Right atrium auricular region (tissue), 2 donors: ENCODE data around the gene CDH16. TPM values are rescaled to one million over a fixed set of nuclear protein-coding genes. Genes with fewer than 3 reads are reported as not detected.

Experiments
- DNase-seq: peaks from one replicate; pipeline ENCODE4 v3.0.0-alpha.2; 2019; ENCODE audit warnings: low spot score
- H3K27ac ChIP-seq, 2 donors: fragments of 200-600 bp; sonication (generic); 1 replicate in 1 of 2; 2 replicates in 1 of 2; pipeline ENCODE4 v1.5.1; 2016 to 2019
- H3K27me3 ChIP-seq, 2 donors: fragments of 200-600 bp; sonication (generic); one replicate each; pipeline versions ENCODE4 v1.5.1 to v1.6.0; 2017 to 2019
- H3K36me3 ChIP-seq: fragments of 200-600 bp; sonication (generic); one replicate; pipeline ENCODE4 v1.5.1; 2016
- H3K4me1 ChIP-seq, 2 donors: fragments of 200-600 bp; sonication (generic); one replicate each; pipeline versions ENCODE4 v1.5.1 to v1.6.0; 2017 to 2019
- H3K4me3 ChIP-seq, 2 donors: fragments of 200-600 bp; sonication (generic); 1 replicate in 1 of 2; 2 replicates in 1 of 2; pipeline ENCODE4 v1.5.1; 2017 to 2019; ENCODE audit warnings: mild to moderate bottlenecking in 1 of 2, moderate library complexity in 1 of 2
- H3K9me3 ChIP-seq, 2 donors: fragments of 200-600 bp; sonication (generic); one replicate each; pipeline ENCODE4 v1.5.1; 2019
- CTCF ChIP-seq, 2 donors: fragments of 200-600 bp; sonication (generic); IDR thresholded peaks; one replicate each; pipeline ENCODE4 v1.5.1; 2019; ENCODE audit warnings: antibody characterized with exemption in 2 of 2
- total RNA-seq, 2 donors: library from RNA; depleted of rRNA; stranded (reverse); fragments of >200 nt; gene quantifications; one replicate each; pipeline ENCODE4 v1.1.0, GENCODE V29; 2016

Gene CDH16
- total RNA-seq, 2 donors from 2014 or later: 0.79 to 1.4 TPM

- H3K4me3 ChIP-seq: peak overlapping the region; percentile 60 to 78
- H3K27ac ChIP-seq: peak overlapping the region; percentile 87 to 98
- peak in 1 of 2 donors; percentile 45 for TF ChIP-seq CTCF (IDR thresholded peaks at IDR 0.05)
- H3K4me1 ChIP-seq: peaks cover 0 to 53% of the 10 kb centered on the region in 2 donors
- H3K9me3 ChIP-seq: no peaks in the 10 kb centered on the region
- no peaks in the 10 kb centered on the region for H3K27me3 ChIP-seq
- peaks cover 14% of the 10 kb centered on the region for H3K36me3 ChIP-seq
- DNase-seq: no peak
Observed at GRCh38 chr16:66924527-66925321, 6.0 kb upstream of the CDH16 start.

GRCh38 chr16:66923866-66924265, 5.2 kb upstream of the CDH16 start:
- H3K4me1 ChIP-seq: peaks cover 0 to 59% of the 10 kb centered on the region in 2 donors
- H3K27ac ChIP-seq: peak overlapping the region; percentile 87 to 98
- no peak for TF ChIP-seq CTCF (IDR thresholded peaks at IDR 0.05)
- H3K4me3 ChIP-seq: peak overlapping the region; percentile 60 to 78
- H3K27me3 ChIP-seq: no peaks in the 10 kb centered on the region
- no peak for DNase-seq
- H3K9me3 ChIP-seq: no peaks in the 10 kb centered on the region
- H3K36me3 ChIP-seq: peaks cover 14% of the 10 kb centered on the region

- H3K27ac ChIP-seq: peak overlapping the region; percentile 87 to 98
- peaks cover 0 to 57% of the 10 kb centered on the region in 2 donors for H3K4me1 ChIP-seq
- no peaks in the 10 kb centered on the region for H3K9me3 ChIP-seq
- no peak for TF ChIP-seq CTCF (IDR thresholded peaks at IDR 0.05)
- H3K4me3 ChIP-seq: peak overlapping the region; percentile 60 to 78
- DNase-seq: no peak
- no peaks in the 10 kb centered on the region for H3K27me3 ChIP-seq
- peaks cover 14% of the 10 kb centered on the region for H3K36me3 ChIP-seq
Observed at GRCh38 chr16:66923247-66923731, 4.6 kb upstream of the CDH16 start.

GRCh38 chr16:66921729-66922450, 3.2 kb upstream of the CDH16 start:
- no peak for DNase-seq
- peaks cover 14% of the 10 kb centered on the region for H3K36me3 ChIP-seq
- no peaks in the 10 kb centered on the region for H3K9me3 ChIP-seq
- no peaks in the 10 kb centered on the region for H3K27me3 ChIP-seq
- peak overlapping the region in 1 of 2 donors; percentile 60 for H3K4me3 ChIP-seq
- peaks cover 0 to 43% of the 10 kb centered on the region in 2 donors for H3K4me1 ChIP-seq
- TF ChIP-seq CTCF (IDR thresholded peaks at IDR 0.05): no peak
- H3K27ac ChIP-seq: peak overlapping the region; percentile 87 to 98

- no peak for DNase-seq
- H3K27ac ChIP-seq: peak overlapping the region; percentile 87 to 98
- peaks cover 0 to 35% of the 10 kb centered on the region in 2 donors for H3K4me1 ChIP-seq
- peak overlapping the region in 1 of 2 donors; percentile 60 for H3K4me3 ChIP-seq
- TF ChIP-seq CTCF (IDR thresholded peaks at IDR 0.05): no peak
- peaks cover 14% of the 10 kb centered on the region for H3K36me3 ChIP-seq
- H3K9me3 ChIP-seq: no peaks in the 10 kb centered on the region
- no peaks in the 10 kb centered on the region for H3K27me3 ChIP-seq
Observed at GRCh38 chr16:66920924-66921680, 2.4 kb upstream of the CDH16 start.
